Renal pelvis (tissue), 12 donors: Measurements from ENCODE around the gene MFN1. TPM values are rescaled to one million over a fixed set of nuclear protein-coding genes. Genes with fewer than 3 reads are reported as not detected.
"Not testable (repeated sequence)": the region's sequence is repeated elsewhere in the genome, so short reads cannot be mapped to it uniquely, and the experiment has no call there.

Experiments
- DNase-seq: peaks from one replicate; pipeline ENCODE4 v3.0.0-alpha.2; 2013
- long read RNA-seq, 16 experiments: transcript quantifications; one replicate each; lab custom pipeline, GENCODE V29; 2026
- polyA plus RNA-seq, 3 donors: library from polyadenylated mRNA; unstranded; fragments of 120-200 nt; gene quantifications; one replicate each; pipeline ENCODE4 v1.2.1, GENCODE V29; 2013; ENCODE audit not compliant: insufficient read length in 3 of 3

The MFN1 gene
- 10 to 100 TPM; 48.6 to 76.9 (median 74.4) TPM for polyA plus RNA-seq
- long read RNA-seq, donor 1, full-length matches to known transcripts = 1 of 20 reads
- long read RNA-seq, donor 1, partial matches to known transcripts = 19 of 20 reads
- long read RNA-seq, donor 1, other reads (novel, unspliced or antisense) = 0 of 20 reads
- long read RNA-seq, donor 2, full-length matches to known transcripts = 6 of 6 reads
- long read RNA-seq, donor 2, partial matches to known transcripts = 0 of 6 reads
- long read RNA-seq, donor 2, other reads (novel, unspliced or antisense) = 0 of 6 reads
- long read RNA-seq, donor 3, full-length matches to known transcripts = 5 of 29 reads
- long read RNA-seq, donor 3, partial matches to known transcripts = 17 of 29 reads
- long read RNA-seq, donor 3, other reads (novel, unspliced or antisense) = 7 of 29 reads
- long read RNA-seq, donor 4, partial matches to known transcripts = 0 of 1 reads
- long read RNA-seq, donor 4, other reads (novel, unspliced or antisense) = 0 of 1 reads
- long read RNA-seq, donor 5, full-length matches to known transcripts = 1 of 1 reads
- long read RNA-seq, donor 5, partial matches to known transcripts = 0 of 1 reads
- long read RNA-seq, donor 5, other reads (novel, unspliced or antisense) = 0 of 1 reads
- long read RNA-seq, donor 6, full-length matches to known transcripts = 2 of 2 reads
- long read RNA-seq, donor 6, partial matches to known transcripts = 0 of 2 reads
- long read RNA-seq, donor 6, other reads (novel, unspliced or antisense) = 0 of 2 reads
- long read RNA-seq, donor 7, full-length matches to known transcripts = 3 of 3 reads
- long read RNA-seq, donor 7, partial matches to known transcripts = 0 of 3 reads
- long read RNA-seq, donor 7, other reads (novel, unspliced or antisense) = 0 of 3 reads
- long read RNA-seq, donor 8, full-length matches to known transcripts = 4 of 4 reads
- long read RNA-seq, donor 8, partial matches to known transcripts = 0 of 4 reads
- long read RNA-seq, donor 8, other reads (novel, unspliced or antisense) = 0 of 4 reads
- long read RNA-seq, donor 9, full-length matches to known transcripts = 3 of 42 reads
- long read RNA-seq, donor 9, partial matches to known transcripts = 39 of 42 reads
- long read RNA-seq, donor 9, other reads (novel, unspliced or antisense) = 0 of 42 reads
- long read RNA-seq, donor 10, partial matches to known transcripts = 65 of 65 reads
- long read RNA-seq, donor 10, other reads (novel, unspliced or antisense) = 0 of 65 reads
- long read RNA-seq, donor 11 = 0 reads
- long read RNA-seq, donor 12, full-length matches to known transcripts = 4 of 25 reads
- long read RNA-seq, donor 12, partial matches to known transcripts = 21 of 25 reads
- long read RNA-seq, donor 12, other reads (novel, unspliced or antisense) = 0 of 25 reads
- long read RNA-seq, donor 13, full-length matches to known transcripts = 2 of 2 reads
- long read RNA-seq, donor 13, partial matches to known transcripts = 0 of 2 reads
- long read RNA-seq, donor 13, other reads (novel, unspliced or antisense) = 0 of 2 reads
- long read RNA-seq, donor 14 = 0 reads
- long read RNA-seq, donor 15, full-length matches to known transcripts = 2 of 7 reads
- long read RNA-seq, donor 15, partial matches to known transcripts = 5 of 7 reads
- long read RNA-seq, donor 15, other reads (novel, unspliced or antisense) = 0 of 7 reads
- long read RNA-seq, donor 16, full-length matches to known transcripts = 4 of 22 reads
- long read RNA-seq, donor 16, partial matches to known transcripts = 18 of 22 reads
- long read RNA-seq, donor 16, other reads (novel, unspliced or antisense) = 0 of 22 reads

GRCh38 chr3:179347345-179348194 lies at the start of gene MFN1:
MFN1 (plus strand) TSS chr3:179347709; CDS start chr3:179348852, 1,143 bp downstream.
- DNase-seq = peak; percentile 97

GRCh38 chr3:179297971-179298725 lies 49.4 kb upstream of the MFN1 start:
- no peak for DNase-seq

GRCh38 chr3:179299316-179299715 lies 48.2 kb upstream of the MFN1 start:
- no peak for DNase-seq

GRCh38 chr3:179299999-179300613 lies 47.4 kb upstream of the MFN1 start:
- DNase-seq = no peak

GRCh38 chr3:179301645-179302044 lies 45.9 kb upstream of the MFN1 start:
- no peak for DNase-seq

- no peak for DNase-seq
Observed at GRCh38 chr3:179302111-179302510, 45.4 kb upstream of the MFN1 start.

GRCh38 chr3:179304605-179305004 lies 42.9 kb upstream of the MFN1 start:
- DNase-seq = no peak

- not testable (repeated sequence) for DNase-seq
Observed at GRCh38 chr3:179307362-179307761, 40.1 kb upstream of the MFN1 start.

- no peak for DNase-seq
Observed at GRCh38 chr3:179308001-179308400, 39.5 kb upstream of the MFN1 start.

GRCh38 chr3:179309225-179310078 lies 38.1 kb upstream of the MFN1 start:
- no peak for DNase-seq

GRCh38 chr3:179318876-179319275 lies 28.6 kb upstream of the MFN1 start:
- DNase-seq = no peak

GRCh38 chr3:179321668-179322285 lies 25.7 kb upstream of the MFN1 start:
- peak; percentile 46 for DNase-seq

- peak; percentile 89 for DNase-seq
Observed at GRCh38 chr3:179322286-179323196, 25.0 kb upstream of the MFN1 start, which contains the start of gene ZNF639. ZNF639 (plus strand) TSS chr3:179323031; CDS start chr3:179328294, 5,263 bp downstream.

- DNase-seq = peak; percentile 64
Observed at GRCh38 chr3:179323197-179324110, 24.1 kb upstream of the MFN1 start.
